Posterior vena cava (tissue), 2 donors: Measurements from ENCODE around the gene CRACR2A. TPM values are rescaled to one million over a fixed set of nuclear protein-coding genes. Genes with fewer than 3 reads are reported as not detected.

Source experiments
- DNase-seq: peaks from one replicate; pipeline ENCODE4 v3.0.0-alpha.2; 2020; ENCODE audit warnings: low spot score
- intact Hi-C, 2 donors: fragments of 100-400 bp; cut with DNase I; formaldehyde crosslinking; loops; one replicate each; pipeline versions ENCODE4 v1.14.1 to v1.14.2; 2022 to 2023
- total RNA-seq, 2 donors: library from RNA; stranded (reverse); fragmentation: NEBNext Ultra II Directional; extraction: Animal tissue kit (Norgen Biotek cat#: 25700); gene quantifications; one replicate each; pipeline ENCODE4 v1.2.1, GENCODE V29; 2021
- donor health status: DM: yes; HTN: yes; CAD: no.
- donor health status: DM: yes; HTN: yes; CAD: no.

The CRACR2A gene
- total RNA-seq, 2 donors from 2014 or later = 3.7 to 5.1 TPM

- DNase-seq = no peak
- intact Hi-C loops = loop anchor here in 1 of 2 donors (10.0 kb wide), 1 partner anchor 102 kb away; no protein-coding TSS in a partner anchor
Observed at GRCh38 chr12:3757261-3757660, 4.4 kb upstream of the CRACR2A start.

- intact Hi-C loops = loop anchor here in 1 of 2 donors (10.0 kb wide), 1 partner anchor 101 kb away; no protein-coding TSS in a partner anchor
- no peak for DNase-seq
Observed at GRCh38 chr12:3755898-3756297, 3.0 kb upstream of the CRACR2A start.

GRCh38 chr12:3753544-3754284, 805 bp upstream of the CRACR2A start:
- intact Hi-C loops = loop anchor here in 1 of 2 donors (10.0 kb wide), 1 partner anchor 99 kb away; no protein-coding TSS in a partner anchor
- no peak for DNase-seq

- intact Hi-C loops = loop anchor here in 1 of 2 donors (10.0 kb wide), 1 partner anchor 97 kb away; no protein-coding TSS in a partner anchor
- peak; percentile 84 for DNase-seq
Observed at GRCh38 chr12:3752096-3752709, 706 bp downstream of the CRACR2A start.

- DNase-seq = no peak
- intact Hi-C loops = loop anchor here in 1 of 2 donors (10.0 kb wide), 1 partner anchor 97 kb away; no protein-coding TSS in a partner anchor
Observed at GRCh38 chr12:3751151-3752095, 1.5 kb downstream of the CRACR2A start.

GRCh38 chr12:3750616-3751015, 2.3 kb downstream of the CRACR2A start:
- intact Hi-C loops = loop anchor here in 1 of 2 donors (10.0 kb wide), 1 partner anchor 96 kb away; no protein-coding TSS in a partner anchor
- DNase-seq = no peak

GRCh38 chr12:3748620-3749019, 4.3 kb downstream of the CRACR2A start:
- DNase-seq = no peak
- intact Hi-C loops = no loop called here

- DNase-seq = no peak
- intact Hi-C loops = loop anchor here in 1 of 2 donors (2.0 kb wide), 1 partner anchor 41 kb away; no protein-coding TSS in a partner anchor
Observed at GRCh38 chr12:3747976-3748619, 4.8 kb downstream of the CRACR2A start.

- intact Hi-C loops = loop anchor here in 1 of 2 donors (2.0 kb wide), 1 partner anchor 41 kb away; no protein-coding TSS in a partner anchor
- DNase-seq = no peak
Observed at GRCh38 chr12:3747543-3747942, 5.4 kb downstream of the CRACR2A start.

GRCh38 chr12:3746758-3747157, 6.2 kb downstream of the CRACR2A start:
- intact Hi-C loops = loop anchor here in 1 of 2 donors (2.0 kb wide), 1 partner anchor 40 kb away; no protein-coding TSS in a partner anchor
- DNase-seq = no peak

GRCh38 chr12:3745152-3745551, 7.8 kb downstream of the CRACR2A start:
- intact Hi-C loops = no loop called here
- no peak for DNase-seq

GRCh38 chr12:3744229-3744901, 8.5 kb downstream of the CRACR2A start:
- DNase-seq = no peak
- intact Hi-C loops = no loop called here

GRCh38 chr12:3743803-3744202, 9.1 kb downstream of the CRACR2A start:
- intact Hi-C loops = no loop called here
- DNase-seq = no peak

GRCh38 chr12:3741882-3742672, 10.8 kb downstream of the CRACR2A start:
- intact Hi-C loops = no loop called here
- no peak for DNase-seq

GRCh38 chr12:3740480-3741231, 12.3 kb downstream of the CRACR2A start:
- DNase-seq = no peak
- intact Hi-C loops = no loop called here

- DNase-seq = no peak
- intact Hi-C loops = no loop called here
Observed at GRCh38 chr12:3735432-3735831, 17.5 kb downstream of the CRACR2A start.

- intact Hi-C loops = no loop called here
- no peak for DNase-seq
Observed at GRCh38 chr12:3732901-3733300, 20.0 kb downstream of the CRACR2A start.
